HepG2 (cell line): ENCODE data around the gene PPCS. TPM values are rescaled to one million over a fixed set of nuclear protein-coding genes. Genes with fewer than 3 reads are reported as not detected.

Experiments used
- AKNA ChIP-seq: sonication (generic); formaldehyde crosslinking; IDR thresholded peaks from 2 replicates; pipeline ENCODE4 v1.4.0; 2020; ENCODE audit warnings: missing genetic modification reagents, borderline replicate concordance
- CBX5 ChIP-seq: sonication (generic); formaldehyde crosslinking; IDR thresholded peaks from 2 replicates; pipeline ENCODE4 v1.4.0; 2020; ENCODE audit warnings: missing genetic modification reagents, borderline replicate concordance
- CENPBD1 ChIP-seq: sonication (generic); formaldehyde crosslinking; IDR thresholded peaks from 2 replicates; pipeline ENCODE4 v1.8.0; 2022; ENCODE audit warnings: missing genetic modification reagents, low read depth, mild to moderate bottlenecking, borderline replicate concordance
- CREM ChIP-seq, 2 experiments: sonication (generic) in 1 of 2; formaldehyde crosslinking in 1 of 2; IDR thresholded peaks; 2 replicates each; pipeline versions ENCODE4 v1.4.0 to v1.6.1; 2016 to 2020; ENCODE audit warnings: antibody characterized with exemption in 1 of 2, mild to moderate bottlenecking in 1 of 2, missing genetic modification reagents in 1 of 2
- FOXA1 ChIP-seq, 2 experiments: fragments of 450-650 bp in 1 of 2; sonication (generic) in 1 of 2; formaldehyde crosslinking in 1 of 2; IDR thresholded peaks; 2 replicates each; pipeline versions ENCODE4 v1.4.0 to v1.6.1; 2016 to 2020; ENCODE audit warnings: missing genetic modification reagents in 1 of 2
- GABPB1 ChIP-seq: IDR thresholded peaks from 2 replicates; pipeline ENCODE4 v1.6.1; 2016; ENCODE audit warnings: mild to moderate bottlenecking, missing genetic modification reagents, moderate library complexity, missing compliant biosample characterization
- GLMP ChIP-seq: sonication (generic); formaldehyde crosslinking; IDR thresholded peaks from 2 replicates; pipeline ENCODE4 v1.9.0; 2021; ENCODE audit warnings: missing genetic modification reagents, mild to moderate bottlenecking, borderline replicate concordance
- KLF6 ChIP-seq: IDR thresholded peaks from 2 replicates; pipeline ENCODE4 v1.8.0; 2016; ENCODE audit warnings: missing biosample characterization, missing genetic modification reagents
- MBNL3 ChIP-seq: fragments of 250-450 bp; sonication (Bioruptor Pico); conservative IDR thresholded peaks from 2 replicates; pipeline ENCODE4 v1.8.0; 2022; ENCODE audit warnings: mild to moderate bottlenecking, inconsistent platforms
- NFKB2 ChIP-seq: sonication (generic); formaldehyde crosslinking; IDR thresholded peaks from 2 replicates; pipeline ENCODE4 v1.4.0; 2020; ENCODE audit warnings: missing genetic modification reagents, borderline replicate concordance
- PAWR ChIP-seq: sonication (generic); formaldehyde crosslinking; IDR thresholded peaks from 2 replicates; pipeline ENCODE4 v1.4.0; 2020; ENCODE audit warnings: missing genetic modification reagents, mild to moderate bottlenecking, borderline replicate concordance
- PAX8 ChIP-seq: sonication (generic); formaldehyde crosslinking; IDR thresholded peaks from 2 replicates; pipeline ENCODE4 v1.8.0; 2022; ENCODE audit warnings: mild to moderate bottlenecking, missing genetic modification reagents, borderline replicate concordance
- RNF2 ChIP-seq: fragments of 450-650 bp; conservative IDR thresholded peaks from 2 replicates; pipeline ENCODE4 v1.6.1; 2016; ENCODE audit warnings: low read depth
- SNRNP70 ChIP-seq: fragments of 200-400 bp; formaldehyde crosslinking; IDR thresholded peaks from 2 replicates; pipeline ENCODE4 v1.6.1; 2017; ENCODE audit warnings: mild to moderate bottlenecking, low read depth, low read length, moderate library complexity
- TAF15 ChIP-seq: fragments of 200-400 bp; formaldehyde crosslinking; IDR thresholded peaks from one replicate; pipeline ENCODE4 v1.6.1; 2018; ENCODE audit warnings: mild to moderate bottlenecking, low read depth, low read length; ENCODE audit not compliant: poor library complexity, severe bottlenecking
- TFDP2 ChIP-seq: sonication (generic); formaldehyde crosslinking; IDR thresholded peaks from 2 replicates; pipeline ENCODE4 v1.4.0; 2020; ENCODE audit warnings: missing genetic modification reagents
- THAP8 ChIP-seq: sonication (generic); formaldehyde crosslinking; IDR thresholded peaks from 2 replicates; pipeline ENCODE4 v1.5.1; 2020; ENCODE audit warnings: missing genetic modification reagents, mild to moderate bottlenecking, borderline replicate concordance
- ZNF230 ChIP-seq: sonication (generic); formaldehyde crosslinking; IDR thresholded peaks from 2 replicates; pipeline ENCODE4 v1.4.0; 2020; ENCODE audit warnings: mild to moderate bottlenecking, missing genetic modification reagents
- ZNF674 ChIP-seq: sonication (generic); formaldehyde crosslinking; IDR thresholded peaks from 2 replicates; pipeline ENCODE4 v1.5.0; 2020; ENCODE audit warnings: low read depth, mild to moderate bottlenecking, missing genetic modification reagents
- ZNF766 ChIP-seq: sonication (generic); formaldehyde crosslinking; IDR thresholded peaks from 2 replicates; pipeline ENCODE4 v1.5.0; 2020; ENCODE audit warnings: missing genetic modification reagents, borderline replicate concordance
- ZSCAN30 ChIP-seq: sonication (generic); formaldehyde crosslinking; IDR thresholded peaks from 2 replicates; pipeline ENCODE4 v1.5.0; 2020; ENCODE audit warnings: mild to moderate bottlenecking, missing genetic modification reagents
- polyA plus RNA-seq, 8 experiments: library from polyadenylated mRNA; depleted of rRNA in 3 of 8; stranded (reverse) in 7 of 8; unstranded in 1 of 8; fragments of >200 nt; fragmentation: Illumina TruSeq in 4 of 8; extraction: Trizol in 4 of 8; gene quantifications; 2 replicates each; pipeline versions ENCODE4 v1.2.1 to v1.2.3, GENCODE V29; 2011 to 2016; ENCODE audit warnings: low read depth in 4 of 8, missing spikeins in 1 of 8, mixed read lengths in 1 of 8; ENCODE audit not compliant: insufficient read depth in 1 of 8
- total RNA-seq, 5 experiments: library from RNA; depleted of rRNA; stranded (reverse); fragments of >200 nt; fragmentation: Illumina TruSeq; extraction: Trizol; gene quantifications; 2 replicates each; pipeline ENCODE4 v1.2.3, GENCODE V29; 2016; ENCODE audit warnings: low read depth in 1 of 5

PPCS gene
- total and polyA plus RNA-seq, 2 of the 13 experiments (the other 11 are each of a cell fraction or from before 2014, with no cell fraction given): 13.4 to 38.9 TPM

- TF ChIP-seq CREM (IDR thresholded peaks at IDR 0.05) (no peak), CREM (CRISPR knock-in tag; IDR thresholded peaks at IDR 0.05) (no peak), CBX5 (peak; percentile 3; the same call in 1 of the 2 replicates), ZNF766 (CRISPR knock-in tag) (no peak), RNF2 (no peak), FOXA1 (IDR thresholded peaks at IDR 0.05) (no peak), FOXA1 (CRISPR knock-in tag; IDR thresholded peaks at IDR 0.05) (no peak), PAWR (no peak), ZSCAN30 (CRISPR knock-in tag) (no peak), GLMP (CRISPR knock-in tag) (no peak), SNRNP70 (no peak), PAX8 (CRISPR knock-in tag) (no peak), ZNF230 (CRISPR knock-in tag) (no peak), ZNF674 (no peak), KLF6 (no peak), THAP8 (CRISPR knock-in tag) (no peak), TAF15 (peak; percentile 0), TFDP2 (CRISPR knock-in tag) (0 out of 2 replicates have a peak, but pooled peaks have one; percentile 36), AKNA (CRISPR knock-in tag) (no peak), CENPBD1 (CRISPR knock-in tag) (no peak), NFKB2 (CRISPR knock-in tag) (no peak), GABPB1 (CRISPR knock-in tag) (peak; percentile 84), MBNL3 (CRISPR knock-in tag) (no peak)
These were observed 379 bp downstream of the PPCS start (continued) for GRCh38 chr1:42456754-42457089.
